Nephron (organoid): ENCODE measurements around the gene TFDP2.
A peak's percentile ranks its signal among the peaks of the same experiment; 100 is the strongest.
"Not testable (repeated sequence)": the region's sequence is repeated elsewhere in the genome, so short reads cannot be mapped to it uniquely, and the experiment has no call there.

Experiments used
- H3K27ac Mint-ChIP-seq, 3 experiments: 2 replicates each; pipeline ENCODE4 v1.8.0; 2020; ENCODE audit warnings: mixed read lengths in 3 of 3, mild to moderate bottlenecking in 2 of 3, moderate library complexity in 1 of 3
- H3K27me3 Mint-ChIP-seq: 2 replicates; pipeline ENCODE4 v1.8.0; 2021; ENCODE audit warnings: low read depth, mild to moderate bottlenecking, moderate library complexity, mixed read lengths
- H3K36me3 Mint-ChIP-seq: 2 replicates; pipeline ENCODE4 v1.8.0; 2020; ENCODE audit warnings: low read depth, mixed read lengths
- H3K4me1 Mint-ChIP-seq: 2 replicates; pipeline ENCODE4 v1.8.0; 2020; ENCODE audit warnings: mixed read lengths
- H3K4me3 Mint-ChIP-seq, 3 experiments: 2 replicates each; pipeline ENCODE4 v1.8.0; 2020; ENCODE audit warnings: mild to moderate bottlenecking in 3 of 3, mixed read lengths in 3 of 3, moderate library complexity in 2 of 3
- H3K9me3 Mint-ChIP-seq: 2 replicates; pipeline ENCODE4 v1.8.0; 2020; ENCODE audit warnings: mixed read lengths
- TF ChIP-seq, protein P1 (sequence below), 3 experiments: fragments of 200-600 bp; sonication (generic); IDR thresholded peaks; one replicate each; pipeline ENCODE4 v1.5.0; 2021; ENCODE audit warnings: antibody characterized with exemption in 3 of 3; ENCODE audit not compliant: unreplicated experiment in 3 of 3

The TFDP2 gene

DNA sequence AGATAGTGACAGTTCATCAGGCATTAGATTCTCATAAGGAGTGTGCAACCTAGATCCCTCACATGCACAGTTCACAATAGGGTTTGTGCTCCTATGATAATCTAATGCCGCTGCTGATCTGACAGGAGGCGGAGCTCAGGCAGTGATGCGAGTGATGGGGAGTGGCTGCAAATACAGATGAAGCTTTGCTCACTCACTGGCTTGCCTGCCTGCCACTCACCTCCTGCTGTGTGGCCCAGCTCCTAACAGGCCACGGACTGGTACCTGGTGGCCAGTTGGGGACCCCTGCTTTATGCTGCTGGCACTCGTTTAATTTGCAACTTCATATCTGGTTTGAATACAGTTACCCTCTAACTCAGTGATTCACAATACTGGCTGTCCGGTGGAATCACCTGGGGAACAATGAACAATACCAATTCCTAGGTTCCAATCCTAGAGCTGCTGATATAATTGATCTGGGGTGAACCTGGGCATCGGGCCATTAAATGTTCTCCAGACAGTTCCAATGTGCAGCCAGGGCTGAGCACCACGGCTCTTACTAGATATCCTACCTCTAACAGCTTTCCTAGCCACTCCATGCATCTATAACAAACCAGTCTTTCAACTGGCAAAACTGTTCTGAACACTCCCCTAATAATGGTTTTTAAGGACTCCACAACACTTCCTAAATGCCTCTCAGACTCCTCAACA is 141.5 kb downstream of the TFDP2 start:
- Mint-ChIP-seq H3K36me3 (peaks cover 31% of the 10 kb centered on the region), H3K9me3 (no peaks in the 10 kb centered on the region), H3K4me1 (peaks cover 11% of the 10 kb centered on the region), H3K27me3 (no peaks in the 10 kb centered on the region), H3K4me3 (no peak overlapping the region), H3K27ac (peak overlapping the region in 2 of 3 experiments; percentile 12 to 36)
- TF ChIP-seq, protein P1, sequence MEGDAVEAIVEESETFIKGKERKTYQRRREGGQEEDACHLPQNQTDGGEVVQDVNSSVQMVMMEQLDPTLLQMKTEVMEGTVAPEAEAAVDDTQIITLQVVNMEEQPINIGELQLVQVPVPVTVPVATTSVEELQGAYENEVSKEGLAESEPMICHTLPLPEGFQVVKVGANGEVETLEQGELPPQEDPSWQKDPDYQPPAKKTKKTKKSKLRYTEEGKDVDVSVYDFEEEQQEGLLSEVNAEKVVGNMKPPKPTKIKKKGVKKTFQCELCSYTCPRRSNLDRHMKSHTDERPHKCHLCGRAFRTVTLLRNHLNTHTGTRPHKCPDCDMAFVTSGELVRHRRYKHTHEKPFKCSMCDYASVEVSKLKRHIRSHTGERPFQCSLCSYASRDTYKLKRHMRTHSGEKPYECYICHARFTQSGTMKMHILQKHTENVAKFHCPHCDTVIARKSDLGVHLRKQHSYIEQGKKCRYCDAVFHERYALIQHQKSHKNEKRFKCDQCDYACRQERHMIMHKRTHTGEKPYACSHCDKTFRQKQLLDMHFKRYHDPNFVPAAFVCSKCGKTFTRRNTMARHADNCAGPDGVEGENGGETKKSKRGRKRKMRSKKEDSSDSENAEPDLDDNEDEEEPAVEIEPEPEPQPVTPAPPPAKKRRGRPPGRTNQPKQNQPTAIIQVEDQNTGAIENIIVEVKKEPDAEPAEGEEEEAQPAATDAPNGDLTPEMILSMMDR (IDR thresholded peaks at IDR 0.05; ENCODE audit: unreplicated experiment in 3 of 3): no peak

DNA sequence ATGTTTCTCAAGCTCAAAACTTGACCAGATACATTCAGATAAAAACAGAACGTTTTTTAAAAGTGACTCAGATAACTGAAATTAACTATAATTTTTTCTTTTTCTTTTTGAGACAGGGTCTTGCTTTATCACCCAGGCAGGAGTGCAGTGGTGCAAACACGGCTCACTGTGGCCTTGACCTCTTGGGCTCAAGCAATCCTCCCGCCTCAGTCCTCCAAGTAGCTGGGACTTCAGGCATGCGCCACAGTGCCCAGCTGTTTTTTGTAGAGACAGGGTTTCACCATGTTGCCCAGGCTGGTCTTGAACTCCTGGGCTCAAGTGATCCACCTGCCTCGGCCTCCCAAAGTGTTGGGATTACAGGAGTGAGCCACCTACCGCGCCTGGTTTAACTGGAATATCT is 144.4 kb downstream of the TFDP2 start:
- Mint-ChIP-seq H3K36me3 (peaks cover 55% of the 10 kb centered on the region), H3K27ac (peak overlapping the region in 1 of 3 experiments; percentile 83), H3K4me1 (peaks cover 11% of the 10 kb centered on the region)
- H3K9me3 Mint-ChIP-seq, H3K4me3 Mint-ChIP-seq, H3K27me3 Mint-ChIP-seq: not testable (repeated sequence)

DNA sequence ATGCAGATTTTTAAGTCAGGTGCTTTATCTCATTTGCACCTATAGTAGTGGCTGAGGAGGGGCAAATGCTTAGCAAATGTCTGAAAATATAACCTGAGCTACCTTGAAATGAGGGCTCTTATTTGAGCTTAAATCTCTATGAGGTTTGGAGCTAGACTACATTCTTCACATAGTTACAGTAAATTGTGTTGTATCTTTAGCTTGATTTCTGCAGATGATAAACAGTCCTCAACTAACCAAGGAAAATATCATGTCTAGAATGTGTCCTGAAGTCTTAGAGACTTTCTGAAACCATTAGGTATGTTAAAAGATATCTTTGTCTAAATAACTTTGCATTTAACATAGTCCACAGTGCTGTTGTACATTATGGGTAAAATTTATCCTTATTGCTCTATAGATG is 145.3 kb downstream of the TFDP2 start:
- TF ChIP-seq, protein P1 (IDR thresholded peaks at IDR 0.05; ENCODE audit: unreplicated experiment in 3 of 3): no peak
- Mint-ChIP-seq H3K9me3 (no peaks in the 10 kb centered on the region), H3K27ac (peak overlapping the region; percentile 78 to 83 (median 80)), H3K4me1 (peaks cover 12% of the 10 kb centered on the region), H3K4me3 (no peak overlapping the region), H3K36me3 (peaks cover 60% of the 10 kb centered on the region), H3K27me3 (no peaks in the 10 kb centered on the region)

DNA sequence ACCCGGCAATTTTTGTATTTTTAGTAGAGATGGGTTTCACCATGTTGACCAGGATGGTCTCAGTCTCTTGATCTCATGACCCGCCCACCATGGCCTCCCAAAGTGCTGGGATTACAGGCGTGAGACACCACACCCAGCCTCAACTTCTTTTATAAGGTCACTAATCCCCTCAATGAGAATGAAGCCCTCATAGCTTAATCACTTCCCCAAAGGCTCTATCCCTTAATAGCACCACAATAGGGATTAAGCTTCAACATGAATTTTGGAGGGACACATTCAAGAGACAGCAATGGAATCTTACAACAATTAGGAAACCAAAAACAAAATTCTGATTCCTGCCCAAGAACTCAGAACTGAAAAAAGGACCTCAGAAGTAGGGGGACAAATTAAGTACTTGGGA is 146.1 kb downstream of the TFDP2 start:
- Mint-ChIP-seq H3K36me3 (peaks cover 60% of the 10 kb centered on the region), H3K27me3 (no peaks in the 10 kb centered on the region), H3K27ac (peak overlapping the region; percentile 78 to 83 (median 80)), H3K9me3 (no peaks in the 10 kb centered on the region), H3K4me3 (no peak overlapping the region), H3K4me1 (peaks cover 16% of the 10 kb centered on the region)
- TF ChIP-seq, protein P1 (IDR thresholded peaks at IDR 0.05; ENCODE audit: unreplicated experiment in 3 of 3): no peak

DNA sequence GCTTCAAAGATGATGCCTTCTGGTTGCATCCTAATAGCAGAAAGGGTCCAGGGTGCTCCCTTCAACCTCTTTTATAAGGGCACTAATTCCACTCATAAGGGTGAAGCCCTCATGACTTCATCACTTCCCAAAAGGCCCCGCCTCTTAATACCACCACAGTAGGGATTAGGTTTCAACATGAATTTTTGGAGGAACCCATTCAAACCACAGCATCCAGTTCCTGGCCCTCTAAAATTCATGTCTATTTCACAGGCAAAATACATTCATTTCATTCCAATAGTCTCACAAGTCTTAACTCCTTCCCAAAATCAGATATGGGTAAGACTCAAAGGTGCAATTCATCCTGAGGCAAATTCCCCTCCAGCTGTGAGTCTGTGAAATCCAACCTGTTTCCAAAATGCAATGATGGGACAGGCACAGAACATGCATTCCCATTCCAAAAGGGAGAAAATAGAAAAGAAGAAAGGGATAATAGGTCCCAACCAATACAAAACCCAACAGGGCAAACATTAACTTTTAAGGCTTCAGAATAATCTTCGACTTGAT is 148.9 kb downstream of the TFDP2 start:
- Mint-ChIP-seq H3K9me3 (no peaks in the 10 kb centered on the region), H3K4me1 (peaks cover 28% of the 10 kb centered on the region), H3K36me3 (peaks cover 53% of the 10 kb centered on the region), H3K27me3 (no peaks in the 10 kb centered on the region), H3K27ac (peak overlapping the region; percentile 52 to 82 (median 58)), H3K4me3 (no peak overlapping the region)
- TF ChIP-seq, protein P1 (IDR thresholded peaks at IDR 0.05; ENCODE audit: unreplicated experiment in 3 of 3): no peak

DNA sequence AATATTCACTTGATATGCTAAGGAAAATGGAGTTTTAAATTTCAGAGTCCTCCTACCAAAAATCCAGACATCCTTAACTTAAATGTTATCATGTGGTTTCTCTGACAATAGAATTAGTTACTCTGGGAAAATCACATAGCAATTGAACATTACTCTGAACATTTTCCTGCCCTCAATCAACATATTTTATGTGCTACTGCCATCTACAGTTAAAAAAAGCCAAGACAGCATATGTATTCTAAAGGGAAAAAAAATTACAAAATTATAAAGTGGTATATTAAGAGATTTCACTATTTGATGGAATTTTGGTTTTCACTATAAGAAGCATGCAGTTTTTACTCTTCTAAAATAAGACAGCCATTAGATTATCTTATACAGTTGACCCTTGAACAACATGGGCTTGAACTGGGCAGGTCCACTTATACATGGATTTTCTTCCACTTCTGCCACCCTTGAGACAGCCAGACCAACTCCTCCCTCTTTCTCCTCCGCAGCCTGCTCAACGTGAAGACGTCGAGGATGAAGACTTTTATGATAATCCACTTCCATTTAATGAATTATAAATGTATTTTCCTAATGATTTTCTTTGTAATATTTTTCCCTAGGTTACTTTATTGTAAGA is 150.6 kb downstream of the TFDP2 start:
- H3K4me3 Mint-ChIP-seq: no peak overlapping the region
- peaks cover 48% of the 10 kb centered on the region for H3K36me3 Mint-ChIP-seq
- H3K27ac Mint-ChIP-seq: peak overlapping the region; percentile 67 to 96 (median 95)
- H3K27me3 Mint-ChIP-seq: no peaks in the 10 kb centered on the region
- TF ChIP-seq, protein P1 (IDR thresholded peaks at IDR 0.05; ENCODE audit: unreplicated experiment in 3 of 3): peak; percentile 32 to 47 (median 39)
- no peaks in the 10 kb centered on the region for H3K9me3 Mint-ChIP-seq
- peaks cover 21% of the 10 kb centered on the region for H3K4me1 Mint-ChIP-seq
